SK-MEL-5 (cell line): ENCODE measurements around the gene KRTAP13-1. TPM values are rescaled to one million over a fixed set of nuclear protein-coding genes. Genes with fewer than 3 reads are reported as not detected.

Experiments
- DNase-seq: peaks from one replicate; pipeline ENCODE4 v3.0.0-alpha.2; 2016; ENCODE audit warnings: low read depth, low spot score
- in situ Hi-C: cut with HindIII; loops from 2 replicates; pipeline ENCODE4 v1.10.0; 2016; ENCODE audit warnings: low sequenced_read_pairs, high pct_unique_total_duplicates, low pct_unique_long_range_greater_than_20kb
- small RNA-seq, 2 experiments: library from RNA; depleted of rRNA; stranded (forward); fragments of <200 nt; gene quantifications; one replicate each; pipeline ENCODE3, GENCODE V24; 2014
- total RNA-seq: library from RNA; depleted of rRNA; stranded (reverse); fragments of >200 nt; shearing (Covaris generic); gene quantifications from 2 replicates; pipeline ENCODE4 v1.2.3, GENCODE V29; 2014; rRNA removed

KRTAP13-1 gene
- total RNA-seq, 1 experiment from 2014 or later, result not detected

DNA sequence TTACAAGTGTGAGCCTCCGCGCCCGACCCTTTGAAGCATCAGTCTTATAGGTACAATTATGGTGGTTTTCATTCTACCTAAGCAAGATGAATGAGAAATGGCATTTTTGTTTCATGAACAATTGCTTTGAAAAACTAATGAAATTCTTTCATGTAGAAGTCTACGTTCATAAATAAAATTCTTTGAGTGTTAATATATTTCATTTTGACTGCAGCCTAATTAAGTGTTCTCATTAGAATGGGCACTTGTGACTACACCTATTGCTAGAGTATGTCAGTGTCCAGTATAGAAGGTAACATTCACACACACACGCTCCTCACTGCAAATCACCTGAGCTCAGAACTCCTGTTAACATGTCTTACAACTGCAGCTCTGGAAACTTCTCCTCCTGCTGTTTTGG lies 44.1 kb downstream of the KRTAP13-1 start, which contains the start of gene KRTAP15-1:
TSS of gene KRTAP15-1 (plus strand) at position 301 of the 400 bp plus-strand sequence. CDS start at position 354, 53 bp downstream.
- no peak for DNase-seq
- in situ Hi-C loops, result no loop called here

DNA sequence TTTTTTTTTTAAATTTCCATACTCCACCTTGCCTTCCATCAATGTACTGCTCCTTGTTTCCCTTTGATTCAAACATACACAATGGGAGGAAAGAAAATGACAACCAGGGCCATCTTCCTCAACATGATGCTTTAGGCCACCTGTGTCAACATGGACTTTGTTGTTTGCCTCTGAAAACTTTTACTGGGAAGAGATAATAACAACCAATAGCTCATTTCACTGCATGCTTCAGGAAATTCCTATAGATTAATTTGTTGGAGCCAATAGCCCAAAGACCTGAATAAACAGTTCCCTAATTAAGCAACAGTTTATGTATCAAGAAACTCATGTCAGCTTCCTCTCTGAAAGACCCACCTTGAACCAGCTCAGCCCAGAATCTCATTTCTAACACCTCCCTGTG lies 47.4 kb downstream of the KRTAP13-1 start:
- no peak for DNase-seq
- in situ Hi-C loops, result no loop called here

GRCh38 chr21:30444204-30444603 lies 48.4 kb downstream of the KRTAP13-1 start:
- in situ Hi-C loops, result no loop called here

More at GRCh38 chr21:30444204-30444603, 48.4 kb downstream of the KRTAP13-1 start:
- peak; percentile 72 for DNase-seq

Small RNA genes within 50 kb of the gene (small RNA-seq; reads per million reads assigned to genes)
- 0 reads per million in 2 experiments for gene KRTAP23-1
- 0 reads per million in 2 experiments for gene MIR4327

Other genes with a start within 250 kb of the KRTAP13-1 start
- not detected in 2 replicates for gene CLDN17, start 229.2 kb upstream of the KRTAP13-1 start, total RNA-seq
- gene CLDN8, start 179.9 kb upstream of the KRTAP13-1 start, total RNA-seq, result not detected in 2 replicates
- gene KRTAP24-1, start 113.1 kb upstream of the KRTAP13-1 start, total RNA-seq, result not detected in 2 replicates
- not detected in 2 replicates for gene KRTAP25-1, start 106.5 kb upstream of the KRTAP13-1 start, total RNA-seq
- gene KRTAP26-1, start 75.7 kb upstream of the KRTAP13-1 start, total RNA-seq, result not detected in 2 replicates
- gene KRTAP27-1, start 58.3 kb upstream of the KRTAP13-1 start, total RNA-seq, result not detected in 2 replicates
- not detected in 2 replicates for gene KRTAP23-1, start 47.4 kb upstream of the KRTAP13-1 start, total RNA-seq
- gene KRTAP13-2, start 23.8 kb upstream of the KRTAP13-1 start, total RNA-seq, result not detected in 2 replicates
- not detected in 2 replicates for gene KRTAP13-3, start 29.9 kb downstream of the KRTAP13-1 start, total RNA-seq
- not detected in 2 replicates for gene KRTAP13-4, start 34.2 kb downstream of the KRTAP13-1 start, total RNA-seq
- gene KRTAP15-1, start 44.2 kb downstream of the KRTAP13-1 start, total RNA-seq, result not detected in 2 replicates
- 0.34 and 1.3 TPM in 2 replicates for gene KRTAP19-1, start 84.3 kb downstream of the KRTAP13-1 start, total RNA-seq
- gene KRTAP19-2, start 91.4 kb downstream of the KRTAP13-1 start, total RNA-seq, result not detected in 2 replicates
- gene KRTAP19-3, start 96.0 kb downstream of the KRTAP13-1 start, total RNA-seq, result not detected in 2 replicates
- not detected in 2 replicates for gene KRTAP19-4, start 101.1 kb downstream of the KRTAP13-1 start, total RNA-seq
- gene KRTAP19-5, start 106.1 kb downstream of the KRTAP13-1 start, total RNA-seq, result not detected in 2 replicates
- gene KRTAP19-6, start 145.8 kb downstream of the KRTAP13-1 start, total RNA-seq, result not detected in 2 replicates
- gene KRTAP19-7, start 165.3 kb downstream of the KRTAP13-1 start, total RNA-seq, result not detected in 2 replicates
- gene KRTAP22-2, start 194.4 kb downstream of the KRTAP13-1 start, total RNA-seq, result not detected in 2 replicates
- gene KRTAP6-3, start 196.4 kb downstream of the KRTAP13-1 start, total RNA-seq, result not detected in 2 replicates
- not detected in 2 replicates for gene KRTAP6-2, start 202.9 kb downstream of the KRTAP13-1 start, total RNA-seq
- gene KRTAP22-1, start 205.1 kb downstream of the KRTAP13-1 start, total RNA-seq, result not detected in 2 replicates
- gene KRTAP6-1, start 217.9 kb downstream of the KRTAP13-1 start, total RNA-seq, result not detected in 2 replicates
- not detected in 2 replicates for gene KRTAP20-1, start 220.4 kb downstream of the KRTAP13-1 start, total RNA-seq
- not detected in 2 replicates for gene KRTAP20-4, start 224.6 kb downstream of the KRTAP13-1 start, total RNA-seq
- not detected in 2 replicates for gene KRTAP20-2, start 239.2 kb downstream of the KRTAP13-1 start, total RNA-seq
- not detected in 2 replicates for gene KRTAP20-3, start 246.8 kb downstream of the KRTAP13-1 start, total RNA-seq